GM12865 (cell line): ENCODE results near the gene NFIA.

ENCODE experiments used
- DNase-seq: peaks from one replicate; pipeline ENCODE4 v3.0.0; 2010; ENCODE audit warnings: low read depth
- H3K4me3 ChIP-seq: 2 replicates; pipeline ENCODE4 v1.5.1; 2011; ENCODE audit warnings: mild to moderate bottlenecking, low read depth, low read length, control low read depth
- TF ChIP-seq, protein P1 (sequence below): IDR thresholded peaks from 2 replicates; pipeline ENCODE4 v1.5.1; 2011; ENCODE audit warnings: low read length, control low read depth, low read depth, inconsistent platforms; ENCODE audit not compliant: insufficient read depth; ENCODE audit errors: missing control alignments

The NFIA gene

DNA sequence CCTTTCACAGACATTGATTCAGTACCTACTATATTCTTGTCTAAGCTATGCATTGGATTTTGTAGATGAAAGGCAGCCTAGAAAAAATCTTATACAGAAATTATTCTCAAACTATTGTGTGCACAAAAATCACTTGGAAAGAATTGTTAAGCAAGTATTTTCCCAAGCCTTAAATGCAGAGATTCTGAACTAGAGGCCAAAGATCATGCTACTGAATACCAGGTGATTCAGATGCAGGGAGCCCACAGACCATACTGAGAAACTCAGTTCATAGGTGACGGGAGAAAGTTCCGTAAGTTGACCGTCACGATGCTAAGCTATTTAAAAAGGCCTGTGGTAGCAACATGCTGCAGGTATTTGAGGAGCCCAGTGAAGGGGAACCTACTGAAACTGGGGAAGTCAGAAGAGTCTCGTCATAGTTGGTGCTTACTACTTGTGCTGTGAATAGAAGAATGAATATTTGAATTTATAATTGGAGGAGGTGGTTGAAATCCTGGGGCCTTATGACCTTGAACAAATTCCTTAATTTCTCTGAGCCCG, 150.8 kb downstream of the NFIA start:
- H3K4me3 ChIP-seq: no peak overlapping the region
- DNase-seq: no peak
- TF ChIP-seq, protein P1, sequence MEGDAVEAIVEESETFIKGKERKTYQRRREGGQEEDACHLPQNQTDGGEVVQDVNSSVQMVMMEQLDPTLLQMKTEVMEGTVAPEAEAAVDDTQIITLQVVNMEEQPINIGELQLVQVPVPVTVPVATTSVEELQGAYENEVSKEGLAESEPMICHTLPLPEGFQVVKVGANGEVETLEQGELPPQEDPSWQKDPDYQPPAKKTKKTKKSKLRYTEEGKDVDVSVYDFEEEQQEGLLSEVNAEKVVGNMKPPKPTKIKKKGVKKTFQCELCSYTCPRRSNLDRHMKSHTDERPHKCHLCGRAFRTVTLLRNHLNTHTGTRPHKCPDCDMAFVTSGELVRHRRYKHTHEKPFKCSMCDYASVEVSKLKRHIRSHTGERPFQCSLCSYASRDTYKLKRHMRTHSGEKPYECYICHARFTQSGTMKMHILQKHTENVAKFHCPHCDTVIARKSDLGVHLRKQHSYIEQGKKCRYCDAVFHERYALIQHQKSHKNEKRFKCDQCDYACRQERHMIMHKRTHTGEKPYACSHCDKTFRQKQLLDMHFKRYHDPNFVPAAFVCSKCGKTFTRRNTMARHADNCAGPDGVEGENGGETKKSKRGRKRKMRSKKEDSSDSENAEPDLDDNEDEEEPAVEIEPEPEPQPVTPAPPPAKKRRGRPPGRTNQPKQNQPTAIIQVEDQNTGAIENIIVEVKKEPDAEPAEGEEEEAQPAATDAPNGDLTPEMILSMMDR: no peak

DNA sequence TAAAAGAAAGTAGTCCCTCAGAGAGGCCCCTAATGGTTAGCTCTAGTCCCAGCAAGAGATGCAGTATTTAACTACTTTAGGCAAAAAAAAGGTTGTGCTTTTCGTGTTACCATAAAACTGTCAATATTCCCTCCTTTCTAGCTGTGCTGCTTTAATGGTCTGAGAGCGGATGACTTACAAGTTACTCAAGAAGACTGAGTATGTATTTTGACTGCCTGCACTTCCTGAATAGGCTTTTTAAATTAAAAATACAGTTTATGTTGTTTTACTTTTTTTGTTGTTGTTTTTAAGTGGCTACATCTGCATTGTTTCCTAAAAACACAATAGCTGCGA, 152.2 kb downstream of the NFIA start:
- no peak overlapping the region for H3K4me3 ChIP-seq
- DNase-seq: no peak
- TF ChIP-seq, protein P1: no peak

DNA sequence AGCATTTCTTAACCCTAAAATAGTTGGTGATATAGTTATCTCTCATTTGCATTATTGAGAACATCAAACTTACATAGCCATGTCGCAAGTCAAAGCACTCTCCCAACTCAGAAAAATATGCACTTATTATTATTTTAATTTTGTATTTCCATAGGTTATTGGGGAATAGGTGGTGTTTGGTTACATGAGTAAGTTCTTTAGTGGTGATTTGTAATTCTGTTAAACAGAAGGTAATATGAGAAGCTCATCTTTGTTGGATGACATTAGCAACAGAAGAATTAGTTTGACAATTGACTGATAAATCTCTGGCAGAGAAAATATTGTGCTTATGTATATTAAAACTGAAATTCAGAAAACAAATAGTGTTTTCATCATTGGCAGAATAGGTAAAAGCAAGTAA, 154.8 kb downstream of the NFIA start:
- no peak overlapping the region for H3K4me3 ChIP-seq
- no peak for DNase-seq
- TF ChIP-seq, protein P1: no peak

DNA sequence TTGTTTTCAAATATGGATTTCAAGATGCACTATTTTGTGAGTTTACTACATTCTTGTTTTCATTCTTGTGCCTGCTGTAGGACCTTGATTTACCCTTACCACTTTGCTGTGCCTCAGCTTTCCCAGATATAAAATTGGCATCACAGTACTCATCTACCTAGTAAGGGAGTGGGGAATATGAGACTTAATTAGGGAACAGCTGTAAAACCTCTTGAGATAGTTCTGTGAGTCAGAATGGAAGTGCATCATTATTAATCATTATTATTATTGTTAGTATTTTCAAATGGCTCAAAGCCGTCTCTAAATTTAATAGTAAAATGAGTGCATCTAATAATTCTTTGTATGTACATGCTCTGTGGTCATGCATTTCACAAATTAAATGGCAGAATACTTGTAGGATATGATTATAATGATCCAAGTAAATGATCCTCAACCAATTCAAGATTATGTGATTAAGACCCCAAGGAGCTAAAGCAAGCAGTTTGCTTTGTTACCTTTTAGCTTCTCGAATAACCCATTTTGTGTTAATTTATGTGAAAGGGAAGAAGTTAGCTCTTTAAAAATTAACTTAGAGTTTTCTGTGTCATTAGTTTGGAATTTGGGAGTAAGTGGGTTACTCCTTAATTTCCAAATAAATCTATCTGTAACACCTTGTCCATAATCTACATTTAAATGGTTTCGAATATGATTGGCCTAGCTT, 155.4 kb downstream of the NFIA start:
- TF ChIP-seq, protein P1: no peak
- no peak overlapping the region for H3K4me3 ChIP-seq
- no peak for DNase-seq

DNA sequence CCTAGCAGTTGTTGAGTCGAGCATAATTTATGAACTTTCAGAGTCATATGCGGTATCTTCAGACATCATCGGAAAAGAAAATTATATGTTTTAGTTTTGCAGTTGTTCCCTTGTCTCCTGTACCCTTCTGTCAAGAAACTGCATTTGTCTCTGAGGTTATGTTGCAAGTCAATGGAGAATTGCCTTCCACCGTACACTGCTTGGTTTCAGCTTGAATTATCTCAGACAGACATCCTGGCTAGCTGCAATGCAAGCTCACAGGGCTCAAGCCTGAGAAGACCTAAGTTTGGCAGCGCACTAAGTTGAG, 156.0 kb downstream of the NFIA start:
- H3K4me3 ChIP-seq: no peak overlapping the region
- no peak for DNase-seq
- TF ChIP-seq, protein P1: no peak

DNA sequence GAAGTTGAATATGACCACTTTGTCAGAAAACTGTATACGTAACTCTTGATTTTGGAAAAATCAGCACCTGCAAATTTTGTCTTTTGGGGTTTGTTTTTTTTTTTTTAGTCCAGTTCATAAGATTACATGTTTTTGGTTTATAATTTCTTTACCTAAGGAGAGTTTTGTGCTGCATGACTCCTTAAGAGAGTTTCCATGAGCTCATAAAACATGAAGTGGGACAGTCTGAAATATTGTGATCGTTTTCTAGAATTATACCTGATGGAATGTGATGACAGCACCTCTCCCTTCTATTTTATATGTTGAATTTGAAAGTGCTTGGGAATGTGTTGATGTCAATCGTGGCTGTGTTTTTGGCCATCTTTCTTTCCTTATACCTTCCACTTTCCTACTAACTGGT, 158.5 kb downstream of the NFIA start:
- no peak for DNase-seq
- TF ChIP-seq, protein P1: no peak
- H3K4me3 ChIP-seq: no peak overlapping the region

DNA sequence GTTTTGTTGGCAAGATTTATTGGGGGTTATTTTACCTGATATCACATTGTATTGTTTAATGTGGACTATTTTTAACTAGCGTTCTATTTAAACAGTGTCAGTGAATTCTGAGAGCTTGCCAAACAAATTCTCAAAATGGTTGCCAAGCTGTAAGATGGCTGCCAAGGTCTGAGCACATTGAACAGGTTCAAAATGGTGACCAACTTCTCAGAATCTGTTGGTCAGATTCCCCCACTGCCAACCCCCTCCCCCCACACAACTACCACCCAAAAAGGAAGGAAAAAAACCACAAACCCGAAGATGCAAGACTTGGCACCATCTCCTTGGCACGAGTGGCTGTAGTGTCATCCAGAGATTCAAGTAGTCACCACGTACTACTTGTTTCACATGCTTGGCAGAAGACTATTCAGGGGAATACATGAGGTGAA, 159.1 kb downstream of the NFIA start:
- H3K4me3 ChIP-seq: no peak overlapping the region
- no peak for DNase-seq
- TF ChIP-seq, protein P1: no peak
